GM12865 (cell line): Measurements from ENCODE around the gene RTRAF.

Experiments
- DNase-seq: peaks from one replicate; pipeline ENCODE4 v3.0.0; 2010; ENCODE audit warnings: low read depth
- H3K4me3 ChIP-seq: 2 replicates; pipeline ENCODE4 v1.5.1; 2011; ENCODE audit warnings: mild to moderate bottlenecking, low read depth, low read length, control low read depth
- TF ChIP-seq, protein P1 (sequence below): IDR thresholded peaks from 2 replicates; pipeline ENCODE4 v1.5.1; 2011; ENCODE audit warnings: low read length, control low read depth, low read depth, inconsistent platforms; ENCODE audit not compliant: insufficient read depth; ENCODE audit errors: missing control alignments

Gene RTRAF

DNA sequence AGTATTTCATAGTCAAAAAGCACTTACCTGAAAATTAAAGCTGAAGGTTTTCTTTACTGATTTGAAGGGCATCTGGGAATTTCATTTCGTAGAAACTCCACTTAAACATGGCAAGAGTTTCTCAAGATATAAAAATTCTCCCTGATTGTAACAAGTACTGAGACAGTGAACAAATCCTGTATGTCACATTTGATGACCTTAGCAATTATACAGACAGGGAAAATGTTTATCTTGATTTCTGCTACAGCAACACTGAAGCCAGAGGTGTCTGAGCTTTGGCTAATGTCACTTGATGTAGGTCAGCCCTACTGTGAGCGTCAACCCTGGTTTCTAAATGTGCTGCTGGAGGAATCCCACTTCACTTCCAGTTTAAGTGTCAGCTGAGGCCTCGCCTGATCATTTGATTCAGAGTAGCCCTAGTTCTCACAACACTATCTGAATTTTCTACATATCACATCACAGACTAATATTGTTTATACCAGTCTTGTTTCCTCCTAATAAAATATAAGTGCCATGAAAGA, 20.9 kb downstream of the RTRAF start:
- H3K4me3 ChIP-seq = no peak overlapping the region
- no peak for DNase-seq
- TF ChIP-seq, protein P1, sequence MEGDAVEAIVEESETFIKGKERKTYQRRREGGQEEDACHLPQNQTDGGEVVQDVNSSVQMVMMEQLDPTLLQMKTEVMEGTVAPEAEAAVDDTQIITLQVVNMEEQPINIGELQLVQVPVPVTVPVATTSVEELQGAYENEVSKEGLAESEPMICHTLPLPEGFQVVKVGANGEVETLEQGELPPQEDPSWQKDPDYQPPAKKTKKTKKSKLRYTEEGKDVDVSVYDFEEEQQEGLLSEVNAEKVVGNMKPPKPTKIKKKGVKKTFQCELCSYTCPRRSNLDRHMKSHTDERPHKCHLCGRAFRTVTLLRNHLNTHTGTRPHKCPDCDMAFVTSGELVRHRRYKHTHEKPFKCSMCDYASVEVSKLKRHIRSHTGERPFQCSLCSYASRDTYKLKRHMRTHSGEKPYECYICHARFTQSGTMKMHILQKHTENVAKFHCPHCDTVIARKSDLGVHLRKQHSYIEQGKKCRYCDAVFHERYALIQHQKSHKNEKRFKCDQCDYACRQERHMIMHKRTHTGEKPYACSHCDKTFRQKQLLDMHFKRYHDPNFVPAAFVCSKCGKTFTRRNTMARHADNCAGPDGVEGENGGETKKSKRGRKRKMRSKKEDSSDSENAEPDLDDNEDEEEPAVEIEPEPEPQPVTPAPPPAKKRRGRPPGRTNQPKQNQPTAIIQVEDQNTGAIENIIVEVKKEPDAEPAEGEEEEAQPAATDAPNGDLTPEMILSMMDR = no peak

DNA sequence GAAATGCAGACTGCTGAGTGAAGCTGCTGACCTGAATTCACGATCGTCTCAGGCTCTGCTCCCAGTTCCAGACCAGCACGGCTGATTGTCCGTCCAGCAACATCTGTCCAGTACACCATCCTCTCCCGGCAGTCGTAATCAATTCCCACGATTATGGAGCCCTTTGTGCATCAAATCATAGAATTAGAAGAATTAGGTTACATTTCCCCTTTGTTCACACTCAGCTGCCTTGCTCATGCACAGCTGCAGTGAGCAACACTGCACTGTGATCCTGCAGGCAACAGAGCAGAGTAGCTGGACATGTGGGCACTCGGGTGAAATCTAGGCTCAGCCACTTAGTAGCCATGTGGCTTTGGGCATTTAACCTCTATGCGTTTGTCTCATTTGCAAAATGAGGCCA, 22.2 kb downstream of the RTRAF start:
- DNase-seq = no peak
- TF ChIP-seq, protein P1 = no peak
- H3K4me3 ChIP-seq = no peak overlapping the region

DNA sequence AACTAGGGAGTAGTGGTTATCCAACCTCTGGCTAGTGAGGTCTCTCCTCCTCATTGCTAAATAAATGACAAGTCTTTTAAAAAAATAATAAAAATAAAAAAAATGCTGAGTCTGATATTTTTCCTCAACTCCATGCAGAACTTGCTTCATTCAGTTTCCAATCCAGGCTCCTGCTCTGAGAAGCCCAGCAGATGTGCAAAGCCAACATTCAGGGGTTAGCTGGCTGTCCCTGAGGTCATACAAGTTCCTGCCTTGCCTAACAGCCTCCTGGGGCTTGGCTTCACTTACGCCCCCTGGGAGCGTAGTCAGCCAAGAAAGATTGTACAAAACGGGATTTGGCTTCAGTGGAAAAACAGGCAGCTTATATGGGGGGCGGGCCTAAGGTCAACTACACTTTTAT, 23.3 kb downstream of the RTRAF start:
- H3K4me3 ChIP-seq = no peak overlapping the region
- TF ChIP-seq, protein P1 = no peak
- DNase-seq = no peak

DNA sequence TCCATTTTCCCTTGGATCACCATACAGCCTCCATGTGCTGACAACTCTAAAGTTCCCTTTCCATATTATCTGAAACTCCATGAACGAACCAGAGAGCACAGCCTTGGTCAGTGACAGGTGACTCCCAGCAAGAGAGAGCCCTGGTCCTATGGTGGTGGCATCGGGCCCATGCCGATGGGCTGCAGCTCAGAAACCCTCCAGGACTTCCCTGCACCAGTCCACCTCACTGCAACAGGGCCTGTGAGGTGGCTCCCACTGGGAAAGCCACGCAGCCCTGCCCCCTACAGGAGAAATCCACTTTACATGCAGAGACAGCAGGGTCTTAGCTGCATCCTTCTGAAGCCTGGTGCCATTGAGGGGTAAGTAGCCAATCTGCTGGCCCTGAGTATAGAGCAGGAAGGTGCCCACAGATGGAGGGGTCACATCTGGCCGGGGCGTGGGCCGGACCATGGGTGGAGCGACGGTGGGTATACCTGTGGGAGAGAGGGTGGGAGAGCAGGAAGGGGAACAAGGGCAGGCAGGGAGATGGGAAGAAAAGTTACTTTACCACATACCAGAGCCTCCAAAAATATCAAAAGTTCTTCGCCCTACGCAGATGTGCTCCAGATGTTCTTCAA, 24.7 kb downstream of the RTRAF start:
- no peak for DNase-seq
- TF ChIP-seq, protein P1 = no peak
- H3K4me3 ChIP-seq = no peak overlapping the region

DNA sequence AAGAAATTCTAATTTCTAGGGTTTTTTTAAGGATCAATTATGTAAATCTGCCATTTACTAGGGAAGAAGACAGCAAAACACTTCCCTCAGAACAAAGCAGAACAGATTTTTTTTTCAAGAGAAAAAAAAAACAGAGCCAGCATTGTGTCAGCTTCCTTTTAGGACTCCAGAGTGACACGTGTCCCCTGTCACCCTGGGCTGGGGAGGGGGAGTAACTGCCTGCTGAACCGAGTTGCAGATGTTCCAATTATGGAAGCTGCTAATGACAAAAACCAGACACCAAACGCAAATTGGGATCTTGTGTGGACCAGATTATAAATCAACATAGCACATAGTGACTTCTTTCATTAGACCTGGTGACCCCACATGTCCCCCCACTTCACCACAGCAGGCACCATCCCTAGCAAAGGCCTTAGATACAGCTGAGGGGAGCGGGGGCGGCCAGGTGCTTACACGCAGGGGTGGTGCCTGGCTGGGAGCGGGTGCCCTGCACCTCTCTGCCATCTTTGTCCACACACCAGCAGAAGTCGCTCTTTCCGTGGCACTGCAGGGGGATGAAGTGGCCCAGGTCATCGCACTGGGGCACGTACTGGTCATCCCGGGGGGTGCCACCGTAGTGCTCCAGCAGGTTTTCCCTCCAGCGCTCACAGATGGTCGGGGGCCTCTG, 25.4 kb downstream of the RTRAF start:
- TF ChIP-seq, protein P1 = no peak
- no peak for DNase-seq
- H3K4me3 ChIP-seq = no peak overlapping the region

DNA sequence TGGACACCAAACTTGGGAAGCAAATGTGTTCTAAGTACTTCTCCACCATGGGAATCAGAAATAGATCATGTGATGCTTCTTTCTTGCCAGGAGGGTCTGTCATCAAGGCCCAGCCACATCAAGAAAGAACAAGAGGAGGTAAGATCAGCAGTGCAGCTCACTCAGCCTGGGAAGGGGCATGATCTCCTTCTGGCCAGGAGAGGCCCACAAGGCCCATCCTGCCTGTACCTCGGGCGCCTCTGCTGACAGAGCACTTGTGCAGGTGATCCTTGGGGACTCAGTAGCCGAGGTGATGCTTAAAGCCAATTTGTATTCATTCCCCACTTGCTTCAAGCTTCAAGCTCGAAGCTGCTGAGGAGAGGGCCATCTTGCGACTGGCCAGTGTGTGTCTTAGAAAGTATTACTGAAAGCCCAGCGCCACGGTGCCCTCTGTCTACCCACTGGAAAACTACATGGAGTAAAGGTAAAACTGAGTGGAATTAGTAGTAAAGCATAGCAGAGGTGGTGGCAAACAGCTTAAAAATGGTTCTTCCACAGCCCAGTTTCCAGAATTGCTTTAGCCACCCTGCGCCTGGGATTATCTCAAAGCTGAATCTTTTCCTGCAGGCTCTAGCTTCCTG, 26.2 kb downstream of the RTRAF start:
- TF ChIP-seq, protein P1 = no peak
- no peak overlapping the region for H3K4me3 ChIP-seq
- no peak for DNase-seq
